GM21423 (cell line): Measurements from ENCODE around the gene PARN.
"Not testable (repeated sequence)": the region's sequence is repeated elsewhere in the genome, so short reads cannot be mapped to it uniquely, and the experiment has no call there.

Experiments
- ATAC-seq: cut with Tn5 transposase; IDR thresholded peaks from one replicate; pipeline ENCODE4 v1.9.1; 2021; ENCODE audit warnings: mild to moderate bottlenecking, moderate library complexity; ENCODE audit not compliant: unreplicated experiment

Gene PARN

DNA sequence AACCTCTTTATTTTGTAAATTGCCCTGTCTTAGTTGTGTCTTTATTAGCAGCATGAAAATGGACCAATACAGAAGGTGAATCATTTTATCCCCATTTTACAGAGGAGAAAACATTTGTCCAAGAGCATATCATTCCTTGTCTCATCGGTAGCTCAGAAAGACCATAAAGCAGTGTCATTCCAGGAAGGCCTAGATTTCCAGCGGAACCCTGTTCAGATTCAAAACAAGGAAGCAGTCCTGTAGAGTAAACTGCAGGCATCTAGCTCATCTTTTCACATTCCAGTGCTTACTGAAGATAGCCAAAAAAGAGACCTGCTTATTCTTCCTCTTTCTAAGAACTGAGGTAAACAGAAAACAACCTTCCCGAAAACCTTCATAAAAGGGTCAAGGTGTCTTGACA lies 54.0 kb downstream of the PARN start:
- ATAC-seq, result no peak

DNA sequence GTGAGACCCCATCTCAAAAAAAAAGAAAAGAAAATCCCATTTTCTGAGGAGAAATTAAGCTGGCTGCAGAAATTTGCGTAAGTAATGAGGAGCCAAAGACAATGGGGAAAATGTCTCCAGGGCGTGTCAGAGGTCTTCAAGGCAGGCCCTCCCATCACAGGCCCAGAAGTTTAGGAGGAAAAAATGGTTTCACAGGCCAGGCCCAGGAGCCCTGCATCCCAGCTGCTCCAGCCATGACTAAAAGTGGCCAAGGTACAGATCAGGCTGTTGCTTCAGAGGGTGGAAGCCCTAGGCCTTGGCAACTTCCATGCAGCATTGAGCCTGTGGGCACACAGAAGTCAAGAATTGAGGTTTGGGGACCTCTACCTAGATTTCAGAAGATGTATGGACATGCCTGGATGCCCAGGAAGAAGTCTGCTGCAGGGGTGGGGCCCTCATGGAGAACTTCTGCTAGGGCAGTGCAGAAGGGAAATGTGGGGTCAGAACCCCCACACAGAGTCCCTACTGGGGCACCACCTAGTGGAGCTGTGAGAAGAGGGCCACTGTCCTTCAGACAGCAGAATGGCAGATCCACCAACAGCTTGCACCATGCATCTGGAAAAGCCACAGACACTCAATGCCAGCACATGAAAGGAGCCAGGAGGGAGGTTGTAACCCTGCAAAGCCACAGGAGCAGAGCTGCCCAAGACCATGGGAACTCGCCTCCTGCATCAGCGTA lies 55.2 kb downstream of the PARN start:
- not testable (repeated sequence) for ATAC-seq

DNA sequence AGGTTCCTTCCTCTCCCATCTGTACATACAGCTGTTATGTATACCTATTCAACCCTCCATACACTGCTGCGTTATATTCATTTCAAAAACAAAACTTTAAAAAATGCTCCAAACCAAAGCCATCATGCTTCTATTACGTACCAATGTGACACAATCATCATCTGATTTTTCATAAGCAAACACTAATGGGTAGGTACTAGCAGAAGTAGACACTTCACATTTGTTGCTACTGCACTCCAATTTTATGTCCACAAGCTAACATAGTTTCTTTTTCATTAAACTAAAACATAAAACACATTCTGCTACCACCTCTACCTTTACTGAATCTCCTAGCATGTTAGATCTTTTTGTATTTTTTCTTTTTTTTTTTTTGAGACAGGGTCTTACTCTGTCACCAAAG lies 57.5 kb downstream of the PARN start:
- ATAC-seq, result no peak

DNA sequence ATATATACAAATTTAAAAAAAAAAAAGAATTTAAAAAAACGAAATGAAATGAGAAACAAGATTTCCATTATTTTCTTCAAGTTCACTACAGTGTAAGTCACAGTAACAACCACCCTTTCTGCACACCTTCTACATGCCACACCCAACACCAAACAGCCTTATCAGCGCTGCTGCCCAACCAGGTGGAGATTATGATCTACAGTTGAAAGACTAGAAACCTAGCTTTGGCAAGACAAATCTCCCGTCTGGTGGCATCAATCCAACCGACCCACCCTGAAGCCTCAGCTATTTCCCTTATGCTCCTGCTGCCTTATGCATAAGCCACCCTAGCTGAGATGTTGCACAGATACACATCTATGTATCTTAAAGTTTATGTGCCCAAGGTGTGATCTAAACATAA lies 60.8 kb downstream of the PARN start:
- no peak for ATAC-seq

DNA sequence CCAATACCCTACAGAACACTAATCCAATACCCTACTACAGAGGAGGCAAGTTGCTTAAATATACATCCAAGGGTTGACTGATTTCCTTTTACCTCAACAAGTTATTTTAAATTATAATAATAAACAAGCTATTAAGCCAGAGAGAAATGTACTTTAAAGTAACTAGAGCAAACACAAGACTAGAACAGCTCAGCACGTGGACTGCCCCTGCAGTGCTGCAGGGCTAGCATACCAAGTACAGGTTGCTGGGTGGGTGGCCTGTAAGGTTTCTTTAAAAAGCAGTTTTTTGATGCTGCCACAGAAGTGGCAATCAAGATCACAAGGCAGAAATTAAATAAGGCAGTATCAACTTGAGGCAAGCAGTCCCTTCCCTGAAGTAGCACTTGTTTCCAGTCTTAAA lies 63.5 kb downstream of the PARN start:
- no peak for ATAC-seq

- ATAC-seq, result no peak
Observed at GRCh38 chr16:14565688-14566025, 64.4 kb downstream of the PARN start.

DNA sequence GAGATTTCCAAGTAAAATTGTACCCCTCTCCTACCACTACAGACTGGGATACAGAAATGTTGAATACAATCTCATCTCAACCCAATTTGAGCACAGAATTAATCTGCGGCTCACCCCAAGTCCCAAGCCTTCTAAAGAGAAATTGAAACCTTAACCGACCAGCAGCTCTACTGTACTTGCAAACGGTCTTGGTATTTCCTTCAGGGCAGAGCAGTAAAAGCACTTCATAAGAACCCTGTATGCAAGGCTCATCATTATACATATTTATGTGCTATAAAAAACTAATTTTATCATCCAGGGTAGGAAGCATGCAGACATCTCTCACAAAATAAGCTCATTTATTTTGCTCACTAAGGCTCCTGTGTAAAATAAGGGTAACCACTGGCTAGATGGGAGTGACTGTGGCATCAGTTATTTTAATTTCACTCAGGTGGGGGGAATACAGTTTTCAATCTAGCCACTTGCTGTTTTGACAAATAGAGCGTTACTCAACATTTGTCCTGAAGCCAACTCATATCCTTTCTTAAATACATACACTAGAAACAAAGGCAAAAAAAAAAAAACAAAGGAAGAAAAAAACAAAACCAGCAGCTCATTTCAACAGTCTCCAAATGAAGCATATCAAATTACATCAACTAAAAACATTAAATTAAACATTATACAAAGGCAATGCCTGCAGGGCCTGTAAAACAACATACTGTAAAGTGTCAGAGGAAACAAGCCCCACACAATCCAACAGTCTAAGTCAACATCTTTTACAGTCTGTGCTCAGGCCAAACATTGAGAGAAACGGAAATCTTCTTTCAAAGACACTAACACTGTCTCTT lies 65.0 kb downstream of the PARN start:
- ATAC-seq, result no peak

DNA sequence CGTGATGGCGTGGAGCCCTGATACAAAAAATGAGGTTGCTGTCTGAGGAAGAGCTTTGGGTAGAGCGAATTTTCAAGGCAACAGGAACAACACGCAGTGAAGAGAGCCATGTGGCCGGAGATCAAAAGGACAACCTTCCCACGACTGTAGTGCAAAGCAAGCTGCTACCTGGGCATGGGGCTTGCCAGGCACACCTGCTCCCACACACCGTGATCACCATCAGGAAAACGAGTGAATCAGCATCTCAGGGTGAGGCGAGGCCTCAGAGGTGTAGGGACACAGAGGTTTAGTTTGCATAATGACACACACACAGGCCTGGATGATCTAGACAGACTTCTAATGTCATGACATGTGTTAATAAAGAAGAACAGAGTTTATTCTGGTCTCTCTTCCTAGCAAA lies 65.7 kb downstream of the PARN start:
- no peak for ATAC-seq

DNA sequence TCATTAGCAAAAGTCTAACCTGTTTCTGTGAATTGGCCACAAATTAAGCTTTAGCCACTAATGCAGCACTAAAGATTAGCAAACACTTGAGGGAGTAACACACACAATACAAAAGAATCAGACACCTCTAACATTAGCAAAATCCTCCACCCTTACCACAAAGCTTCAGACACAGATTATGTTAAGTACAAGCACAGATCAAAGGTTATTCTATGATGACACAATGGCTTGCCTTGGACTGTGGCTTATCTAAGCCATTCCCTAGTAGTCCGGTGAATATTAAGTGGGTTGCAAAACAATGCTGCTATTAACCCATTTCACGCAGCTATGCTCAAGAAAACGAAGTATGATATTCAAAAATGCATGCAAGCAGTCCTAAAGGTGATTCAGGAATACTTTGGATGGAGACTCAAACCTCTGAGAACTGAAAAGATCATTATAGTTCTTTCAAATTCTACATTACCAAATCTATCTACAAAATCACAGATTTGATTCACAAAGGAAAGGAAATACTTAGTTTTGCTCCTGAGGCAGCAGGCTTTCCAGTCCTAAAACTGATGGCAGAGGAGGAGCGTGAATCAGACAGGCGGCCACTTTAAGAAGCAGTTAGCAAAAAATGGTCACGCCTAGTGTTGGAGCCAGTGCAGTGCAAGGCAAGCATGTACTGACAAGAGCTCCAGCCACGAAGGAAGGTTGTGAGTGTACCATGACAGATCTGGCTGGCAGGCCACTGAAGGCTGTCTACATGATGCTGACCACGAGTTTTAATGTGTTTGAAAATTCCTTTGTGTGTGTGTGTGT lies 67.2 kb downstream of the PARN start:
- no peak for ATAC-seq

DNA sequence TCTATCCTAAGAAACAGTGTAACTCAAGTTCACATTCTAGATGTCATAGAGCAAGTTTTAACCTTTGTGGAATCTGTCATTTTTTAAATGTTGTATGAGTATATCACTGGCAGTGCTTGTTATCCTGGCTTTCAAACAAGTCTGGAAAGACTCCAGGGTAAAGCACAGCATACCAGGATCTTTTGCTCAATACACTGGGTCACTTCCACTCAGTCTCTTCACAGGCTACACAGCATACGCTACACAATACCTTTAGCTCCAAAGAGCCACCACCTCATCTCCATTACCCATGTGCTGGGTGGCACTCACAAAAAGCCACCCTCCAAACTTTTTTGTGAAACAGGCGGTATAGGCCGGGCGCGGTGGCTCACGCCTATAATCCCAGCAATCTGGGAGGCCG lies 69.5 kb downstream of the PARN start:
- no peak for ATAC-seq

DNA sequence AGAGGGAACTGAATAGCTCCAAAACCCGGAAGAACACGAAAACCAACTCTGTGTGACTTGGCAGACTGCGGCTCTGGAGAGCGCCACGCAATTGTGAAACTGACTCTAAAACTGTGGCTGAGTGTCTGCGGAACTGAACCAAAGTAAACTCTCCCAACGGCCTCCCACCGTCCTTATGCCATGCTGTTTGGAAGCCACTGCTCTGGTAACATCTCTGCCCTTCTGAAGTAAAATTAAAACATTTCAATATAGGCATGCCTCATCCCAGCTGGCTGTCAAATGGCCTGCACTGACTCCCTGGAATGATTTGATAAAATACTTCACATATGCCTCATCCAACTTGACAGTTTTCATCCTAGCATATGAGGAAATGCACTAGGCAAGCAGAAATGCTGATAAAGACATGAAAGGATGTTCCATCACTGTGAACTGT lies 70.2 kb downstream of the PARN start:
- ATAC-seq, result no peak

DNA sequence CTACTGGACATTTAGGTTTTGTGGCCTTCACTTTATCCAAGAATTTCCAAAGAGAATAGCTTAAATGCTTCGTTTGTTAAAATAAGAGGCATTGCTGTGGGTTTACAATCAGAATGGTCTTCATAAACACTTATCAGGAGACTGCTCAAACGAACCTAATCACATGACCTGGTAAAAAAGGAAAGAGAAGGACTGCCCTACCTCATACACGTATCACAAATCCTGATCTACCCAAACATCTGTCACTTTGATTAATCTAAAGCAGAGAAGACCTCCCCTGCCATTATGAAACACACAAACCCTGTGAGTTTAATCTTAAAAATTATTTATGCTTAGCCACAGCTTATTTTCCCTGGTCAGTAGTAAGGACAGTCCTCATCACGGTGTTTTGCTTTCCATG lies 76.6 kb downstream of the PARN start:
- no peak for ATAC-seq

- ATAC-seq, result no peak
Observed at GRCh38 chr16:14549789-14550153, 80.3 kb downstream of the PARN start.

- ATAC-seq, result no peak
Observed at GRCh38 chr16:14548933-14549788, 80.9 kb downstream of the PARN start.

DNA sequence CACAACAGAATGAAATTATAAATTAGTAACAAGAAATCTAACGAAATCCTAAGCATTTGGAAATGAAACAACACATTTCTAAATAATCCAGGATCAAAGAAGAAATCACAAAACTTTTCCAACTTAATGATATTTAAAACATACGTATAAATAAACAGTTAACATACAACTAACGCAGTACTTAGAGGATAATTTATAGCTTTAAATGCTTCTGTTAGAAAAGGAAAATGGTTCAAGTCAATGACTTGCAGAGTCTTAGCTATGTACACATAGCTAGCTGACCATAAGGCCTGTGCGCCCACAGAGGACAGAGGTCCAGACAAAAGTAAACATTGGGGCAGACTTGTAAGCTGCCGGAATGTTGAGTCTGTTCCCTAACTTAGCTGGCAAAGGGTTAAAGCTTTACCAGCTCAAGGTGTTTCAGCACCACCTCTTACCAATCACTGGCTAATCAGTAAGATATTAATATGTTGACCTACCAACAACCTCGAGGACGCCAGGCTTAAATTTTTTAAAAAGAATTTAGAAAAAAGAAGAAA lies 84.6 kb downstream of the PARN start:
- no peak for ATAC-seq

DNA sequence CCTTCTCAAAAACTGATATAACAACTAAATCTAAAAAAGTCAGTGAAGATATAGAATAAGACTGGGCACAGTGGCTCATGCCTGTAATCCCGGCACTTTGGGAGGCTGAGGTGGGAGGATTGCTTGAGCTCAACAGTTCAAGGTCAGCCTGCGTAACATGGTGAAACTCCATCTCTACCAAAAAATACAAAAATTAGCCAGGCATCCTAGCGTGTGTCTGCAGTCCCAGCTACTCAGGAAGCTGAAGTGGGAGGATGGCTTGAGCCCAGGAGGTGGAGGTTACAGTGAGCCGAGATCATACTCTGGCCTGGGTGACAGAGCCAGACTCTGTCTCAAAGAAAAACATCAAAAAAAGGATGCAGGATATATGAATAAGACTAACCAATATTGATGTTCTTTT lies 85.2 kb downstream of the PARN start:
- not testable (repeated sequence) for ATAC-seq

- no peak for ATAC-seq
Observed at GRCh38 chr16:14539631-14540030, 90.4 kb downstream of the PARN start.

DNA sequence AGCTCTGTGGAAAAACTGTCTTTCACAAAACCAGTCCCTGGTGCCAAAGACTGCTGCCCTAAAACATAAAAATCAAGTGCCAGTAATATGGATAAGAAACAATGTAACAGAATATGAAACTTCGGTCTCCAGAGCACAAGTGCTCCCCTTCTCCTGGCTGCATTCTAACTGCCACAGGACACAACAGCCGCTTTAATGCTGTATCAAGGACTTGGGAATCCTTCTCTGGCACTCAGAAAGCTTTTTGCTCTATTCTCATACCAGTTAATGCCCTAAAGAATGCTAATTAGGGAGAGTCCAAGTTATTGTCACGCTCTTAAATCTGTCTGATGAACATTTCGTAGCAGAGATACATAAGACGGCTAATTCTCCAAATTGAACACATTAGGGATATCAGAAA lies 90.9 kb downstream of the PARN start:
- ATAC-seq, result no peak

- ATAC-seq, result no peak
Observed at GRCh38 chr16:14538604-14539003, 91.5 kb downstream of the PARN start.

DNA sequence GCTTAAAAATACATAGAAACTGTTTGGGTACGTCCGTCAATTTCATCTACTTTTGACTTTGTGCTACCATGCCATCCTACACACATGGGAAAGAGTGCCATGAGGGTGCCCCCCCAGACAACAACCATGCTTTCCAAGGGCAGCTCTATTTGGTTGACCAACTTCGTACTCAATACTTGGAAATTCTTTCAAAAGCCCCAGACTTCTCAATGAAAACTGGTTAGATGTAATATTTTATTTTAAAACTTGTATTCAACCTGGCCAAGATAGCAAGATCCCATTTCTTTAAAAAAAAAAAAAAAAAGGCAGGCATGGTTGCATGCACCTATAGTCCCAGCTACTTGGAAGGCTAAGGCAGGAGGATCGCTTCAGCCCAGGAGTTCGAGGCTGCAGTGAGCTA lies 98.4 kb downstream of the PARN start:
- no peak for ATAC-seq

DNA sequence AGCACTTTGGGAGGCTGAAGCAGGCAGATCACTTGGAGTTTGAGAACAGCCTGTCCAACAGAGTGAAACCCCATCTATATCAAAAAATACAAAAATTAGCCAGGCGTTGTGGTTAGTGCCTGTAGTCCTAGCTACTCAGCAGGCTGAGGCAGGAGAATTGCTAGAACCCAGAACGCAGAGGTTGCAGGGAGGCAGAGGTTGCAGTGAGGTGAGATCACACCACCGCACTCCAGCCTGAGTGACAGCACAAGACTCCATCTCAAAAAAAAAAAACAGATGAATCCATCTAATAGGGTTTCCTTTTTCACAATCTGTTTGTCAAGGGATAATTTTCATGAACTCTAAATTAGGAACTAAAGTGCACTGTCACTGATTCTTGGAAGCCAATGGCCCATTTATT lies 99.0 kb downstream of the PARN start:
- no peak for ATAC-seq
